DOHH2 (cell line): ENCODE results near the gene UBE2I.
A peak's percentile ranks its signal among the peaks of the same experiment; 100 is the strongest.

Experiments
- H3F3A ChIP-seq: fragments of 200-600 bp; sonication (generic), shearing (Covaris generic); 2 replicates; pipeline ENCODE4 v1.6.0; 2016; ENCODE audit warnings: antibody characterized with exemption, mild to moderate bottlenecking; ENCODE audit not compliant: control insufficient read depth, insufficient read depth
- H3K27ac ChIP-seq: fragments of 200-600 bp; sonication (generic); 2 replicates; pipeline ENCODE4 v1.5.1; 2014; ENCODE audit warnings: low read depth, mild to moderate bottlenecking, low read length, moderate library complexity
- H3K27me3 ChIP-seq: fragments of 200-600 bp; sonication (generic); 2 replicates; pipeline ENCODE4 v1.6.1; 2014; ENCODE audit warnings: mild to moderate bottlenecking, low read length, mixed read lengths; ENCODE audit not compliant: control insufficient read depth
- H3K36me3 ChIP-seq: fragments of 200-600 bp; sonication (generic); 2 replicates; pipeline ENCODE4 v1.6.1; 2014; ENCODE audit warnings: mild to moderate bottlenecking, low read length, moderate library complexity, mixed read lengths; ENCODE audit not compliant: control insufficient read depth
- H3K4me1 ChIP-seq: fragments of 200-600 bp; sonication (generic); 2 replicates; pipeline ENCODE4 v1.6.1; 2014; ENCODE audit warnings: mild to moderate bottlenecking, low read length, mixed read lengths; ENCODE audit not compliant: control insufficient read depth
- H3K4me2 ChIP-seq: fragments of 200-600 bp; sonication (generic); 2 replicates; pipeline ENCODE4 v1.6.0; 2014; ENCODE audit warnings: mild to moderate bottlenecking, low read length, moderate library complexity
- H3K4me3 ChIP-seq: fragments of 200-600 bp; sonication (generic); 2 replicates; pipeline ENCODE4 v1.5.1; 2014; ENCODE audit warnings: mild to moderate bottlenecking, low read length, mixed read lengths
- H3K79me2 ChIP-seq: fragments of 200-600 bp; sonication (generic); 2 replicates; pipeline ENCODE4 v1.6.1; 2014; ENCODE audit warnings: mild to moderate bottlenecking, low read length, mixed read lengths; ENCODE audit not compliant: control insufficient read depth
- H3K9me2 ChIP-seq: fragments of 200-600 bp; sonication (generic); replicated peaks from 2 replicates; pipeline ENCODE4 v1.6.1; 2014; ENCODE audit warnings: mild to moderate bottlenecking, low read length, mixed read lengths; ENCODE audit not compliant: control insufficient read depth
- H3K9me3 ChIP-seq: fragments of 200-600 bp; sonication (generic); 2 replicates; pipeline ENCODE4 v1.6.1; 2014; ENCODE audit warnings: antibody characterized with exemption, low read length, mixed read lengths; ENCODE audit not compliant: control insufficient read depth, insufficient read depth
- H4K20me1 ChIP-seq: fragments of 200-600 bp; sonication (generic); 2 replicates; pipeline ENCODE4 v1.6.0; 2014; ENCODE audit warnings: low read depth, mild to moderate bottlenecking, antibody characterized with exemption, low read length, moderate library complexity; ENCODE audit not compliant: control insufficient read depth, insufficient read depth
- EZH2phosphoT487 ChIP-seq: fragments of 200-600 bp; sonication (generic); IDR thresholded peaks from 2 replicates; pipeline ENCODE4 v1.6.1; 2017; ENCODE audit warnings: borderline replicate concordance, mild to moderate bottlenecking, antibody characterized with exemption, low read length, moderate library complexity, mixed read lengths
- TF ChIP-seq, protein P1 (sequence below): fragments of 200-600 bp; sonication (generic); IDR thresholded peaks from one replicate; pipeline ENCODE4 v1.5.1; 2014; ENCODE audit warnings: antibody characterized with exemption, mild to moderate bottlenecking, low read depth, low read length; ENCODE audit not compliant: poor library complexity, severe bottlenecking

The UBE2I gene

DNA sequence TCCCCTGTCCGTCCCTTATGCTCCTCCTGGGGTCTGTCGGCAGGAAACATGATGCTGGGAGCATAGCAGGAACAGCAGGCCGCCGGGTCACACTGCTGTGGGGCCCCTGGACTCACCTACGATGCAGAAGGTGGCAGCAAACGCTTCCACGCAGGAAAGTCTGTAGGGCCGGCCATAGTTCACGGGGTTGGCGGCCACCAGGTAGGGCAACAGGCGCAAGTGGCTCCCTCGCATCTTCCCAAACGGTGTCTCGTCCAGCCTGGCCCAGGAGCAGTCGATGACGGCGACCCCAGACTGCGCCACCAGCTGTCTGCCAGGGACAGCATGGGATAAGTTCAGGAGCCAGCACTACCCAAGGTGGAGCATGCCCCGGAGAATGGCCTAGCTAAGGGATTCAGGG lies 41.3 kb downstream of the UBE2I start:
- no peak overlapping the region for H3K27ac ChIP-seq
- H4K20me1 ChIP-seq: no peaks in the 10 kb centered on the region
- H3K4me2 ChIP-seq: peak overlapping the region; percentile 99
- TF ChIP-seq, protein P1, sequence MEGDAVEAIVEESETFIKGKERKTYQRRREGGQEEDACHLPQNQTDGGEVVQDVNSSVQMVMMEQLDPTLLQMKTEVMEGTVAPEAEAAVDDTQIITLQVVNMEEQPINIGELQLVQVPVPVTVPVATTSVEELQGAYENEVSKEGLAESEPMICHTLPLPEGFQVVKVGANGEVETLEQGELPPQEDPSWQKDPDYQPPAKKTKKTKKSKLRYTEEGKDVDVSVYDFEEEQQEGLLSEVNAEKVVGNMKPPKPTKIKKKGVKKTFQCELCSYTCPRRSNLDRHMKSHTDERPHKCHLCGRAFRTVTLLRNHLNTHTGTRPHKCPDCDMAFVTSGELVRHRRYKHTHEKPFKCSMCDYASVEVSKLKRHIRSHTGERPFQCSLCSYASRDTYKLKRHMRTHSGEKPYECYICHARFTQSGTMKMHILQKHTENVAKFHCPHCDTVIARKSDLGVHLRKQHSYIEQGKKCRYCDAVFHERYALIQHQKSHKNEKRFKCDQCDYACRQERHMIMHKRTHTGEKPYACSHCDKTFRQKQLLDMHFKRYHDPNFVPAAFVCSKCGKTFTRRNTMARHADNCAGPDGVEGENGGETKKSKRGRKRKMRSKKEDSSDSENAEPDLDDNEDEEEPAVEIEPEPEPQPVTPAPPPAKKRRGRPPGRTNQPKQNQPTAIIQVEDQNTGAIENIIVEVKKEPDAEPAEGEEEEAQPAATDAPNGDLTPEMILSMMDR: no peak
- TF ChIP-seq EZH2phosphoT487: no peak
- no peaks in the 10 kb centered on the region for H3K9me2 ChIP-seq
- H3K9me3 ChIP-seq: no peaks in the 10 kb centered on the region
- H3K27me3 ChIP-seq: no peaks in the 10 kb centered on the region
- H3K79me2 ChIP-seq: peaks cover 50% of the 10 kb centered on the region
- H3K4me1 ChIP-seq: peaks cover 13% of the 10 kb centered on the region
- peak overlapping the region; percentile 84 for H3K4me3 ChIP-seq
- H3F3A ChIP-seq: no peaks in the 10 kb centered on the region
- H3K36me3 ChIP-seq: peaks cover 13% of the 10 kb centered on the region; the same call in 1 of the 2 replicates

DNA sequence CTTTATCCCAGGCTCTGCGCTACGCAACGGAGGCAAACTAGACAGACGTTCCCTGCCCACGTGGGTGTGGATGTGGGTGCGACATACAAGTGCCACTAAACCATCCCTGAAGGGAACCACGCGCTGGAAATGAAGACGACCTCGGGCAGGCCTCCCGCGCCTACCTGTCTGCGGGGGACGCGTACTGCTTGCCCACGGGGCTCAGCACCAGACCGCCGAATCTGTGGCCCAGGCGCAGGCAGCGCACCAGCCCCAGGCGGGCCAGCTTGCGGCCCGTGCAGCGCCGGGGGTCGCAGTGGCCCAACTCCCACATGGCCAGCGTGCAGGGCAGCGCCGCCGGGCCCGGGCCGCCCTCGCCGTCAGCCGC lies 41.8 kb downstream of the UBE2I start:
- no peaks in the 10 kb centered on the region for H3K27me3 ChIP-seq
- H3K4me1 ChIP-seq: peaks cover 13% of the 10 kb centered on the region
- H3K36me3 ChIP-seq: peaks cover 13% of the 10 kb centered on the region; the same call in 1 of the 2 replicates
- no peaks in the 10 kb centered on the region for H4K20me1 ChIP-seq
- H3K27ac ChIP-seq: no peak overlapping the region
- H3K9me3 ChIP-seq: no peaks in the 10 kb centered on the region
- H3K4me2 ChIP-seq: peak overlapping the region; percentile 99
- no peak for TF ChIP-seq EZH2phosphoT487
- TF ChIP-seq, protein P1: no peak
- no peaks in the 10 kb centered on the region for H3K9me2 ChIP-seq
- H3F3A ChIP-seq: no peaks in the 10 kb centered on the region
- peak overlapping the region; percentile 84 for H3K4me3 ChIP-seq
- peaks cover 55% of the 10 kb centered on the region for H3K79me2 ChIP-seq

DNA sequence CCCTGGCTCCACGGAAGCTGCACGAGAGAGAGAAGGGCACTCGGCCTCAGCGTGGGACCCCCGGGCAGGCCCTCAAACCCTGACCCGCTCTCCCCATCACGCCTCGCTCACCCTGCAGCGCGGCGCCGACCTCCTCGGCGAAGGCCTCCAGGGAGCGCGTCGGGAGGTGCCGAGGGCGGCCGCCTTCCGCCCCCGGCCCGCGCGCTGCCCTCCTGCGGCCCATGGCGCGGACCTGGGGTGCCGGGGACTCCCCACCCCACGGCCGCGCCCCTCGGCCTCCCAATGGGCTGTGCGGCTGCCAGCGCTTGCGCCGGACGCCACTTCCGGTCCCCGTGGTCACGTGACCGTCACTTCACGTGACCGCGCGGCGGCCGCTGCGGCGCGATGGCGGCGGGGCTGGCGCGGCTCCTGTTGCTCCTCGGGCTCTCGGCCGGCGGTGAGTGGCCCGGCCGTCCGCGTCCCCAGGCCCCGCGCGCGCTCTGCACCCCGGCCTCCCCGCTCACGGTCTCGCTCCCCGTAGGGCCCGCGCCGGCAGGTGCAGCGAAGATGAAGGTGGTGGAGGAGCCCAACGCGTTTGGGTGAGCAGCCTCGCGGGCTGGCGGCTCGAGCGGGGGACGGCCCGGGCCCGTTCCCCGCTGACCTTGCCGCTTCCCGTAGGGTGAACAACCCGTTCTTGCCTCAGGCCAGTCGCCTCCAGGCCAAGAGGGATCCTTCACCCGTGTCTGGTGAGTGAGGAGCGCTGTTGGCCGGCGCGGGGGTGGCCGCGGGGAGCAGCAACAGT lies 42.3 kb downstream of the UBE2I start, which contains the start of the genes GNPTG and TSR3:
TSS of gene GNPTG (plus strand) at position 350 of the 781 bp plus-strand sequence. CDS start at position 385, 35 bp downstream.
TSS of gene TSR3 (minus strand) at position 297 of the 781 bp plus-strand sequence. CDS start at position 223, 74 bp downstream.
- H3K9me2 ChIP-seq: no peaks in the 10 kb centered on the region
- no peaks in the 10 kb centered on the region for H3K9me3 ChIP-seq
- no peaks in the 10 kb centered on the region for H4K20me1 ChIP-seq
- peak within 1 kb of the TSS; percentile 99 for H3K4me2 ChIP-seq
- H3K36me3 ChIP-seq: peaks cover 13% of the 10 kb centered on the region; the same call in 1 of the 2 replicates
- H3K27me3 ChIP-seq: no peaks in the 10 kb centered on the region
- peaks cover 13% of the 10 kb centered on the region for H3K4me1 ChIP-seq
- TF ChIP-seq, protein P1: no peak
- no peak for TF ChIP-seq EZH2phosphoT487
- H3K79me2 ChIP-seq: peaks cover 61% of the 10 kb centered on the region
- H3K4me3 ChIP-seq: peak within 1 kb of the TSS; percentile 84
- H3F3A ChIP-seq: no peaks in the 10 kb centered on the region
- H3K27ac ChIP-seq: no peak within 1 kb of the TSS
